Colon (tissue), 2 donors: ENCODE measurements around the gene MT1X.

Experiments
- FAIRE-seq: peaks from 2 replicates; lab custom pipeline; 2012; peaks lifted over from hg19 to GRCh38; lab: Jason Lieb, UNC
- donor health status: control.
- donor health status: control.

MT1X gene

DNA sequence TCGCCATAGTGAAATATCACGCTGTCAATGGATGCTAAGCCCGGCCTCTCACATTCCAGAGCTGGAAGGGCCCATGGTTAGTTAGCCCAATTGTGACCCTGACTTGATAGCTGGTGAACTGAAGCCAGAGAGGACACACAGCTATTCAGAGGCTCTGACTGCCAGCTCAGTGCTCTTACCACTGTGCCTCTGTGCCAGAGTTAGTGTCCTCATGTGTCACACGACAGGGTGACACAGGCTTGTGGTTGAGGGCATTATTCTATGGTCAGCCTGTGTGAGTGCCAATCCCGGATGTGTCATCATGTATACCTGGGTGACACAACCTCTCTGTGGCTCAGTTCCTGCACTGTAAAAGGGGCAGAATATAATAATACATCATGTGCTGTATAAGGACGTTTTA is 2.5 kb upstream of the MT1X start:
- FAIRE-seq = no peak

- no peak for FAIRE-seq
Observed at GRCh38 chr16:56682703-56683397, 580 bp downstream of the MT1X start.

GRCh38 chr16:56683424-56684172 is 1.3 kb downstream of the MT1X start:
- FAIRE-seq = no peak

DNA sequence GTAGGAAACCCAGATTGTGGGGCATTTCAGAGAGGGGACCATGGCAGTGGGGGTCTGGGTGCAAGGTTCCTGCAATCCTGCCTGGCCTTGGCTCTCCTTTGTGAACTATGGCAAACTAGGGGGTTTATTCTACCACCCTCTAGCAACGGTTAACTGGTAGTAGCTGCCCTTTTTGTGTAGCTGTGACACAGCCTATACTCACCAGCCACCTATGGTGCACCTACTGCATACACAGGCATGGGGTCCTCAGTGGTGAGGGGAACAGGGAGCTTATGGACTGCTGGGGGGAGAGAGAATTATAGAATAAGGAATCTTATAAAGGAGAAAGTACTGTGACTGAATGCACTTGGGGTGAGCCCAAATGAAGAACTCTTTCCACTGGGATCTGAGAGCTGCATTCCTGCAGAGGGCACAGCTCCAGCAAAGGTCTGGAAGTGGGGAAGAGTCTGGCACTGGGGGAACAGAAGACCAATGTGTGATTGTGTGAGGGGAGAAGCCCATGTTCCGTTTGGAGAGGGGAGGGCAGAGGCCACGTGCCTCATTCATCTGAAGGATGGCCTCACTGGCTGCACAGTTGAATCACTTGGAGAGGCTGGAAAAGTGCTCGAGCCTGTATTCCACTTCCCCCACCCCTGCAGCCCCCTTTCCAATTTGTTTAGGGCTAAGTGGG is 2.1 kb downstream of the MT1X start:
- FAIRE-seq = no peak

GRCh38 chr16:56684926-56685590 is 2.8 kb downstream of the MT1X start:
- FAIRE-seq = no peak

GRCh38 chr16:56686758-56687157 is 4.5 kb downstream of the MT1X start:
- no peak for FAIRE-seq

GRCh38 chr16:56688762-56689161 is 6.5 kb downstream of the MT1X start:
- no peak for FAIRE-seq

- no peak for FAIRE-seq
Observed at GRCh38 chr16:56689171-56689570, 6.9 kb downstream of the MT1X start.

DNA sequence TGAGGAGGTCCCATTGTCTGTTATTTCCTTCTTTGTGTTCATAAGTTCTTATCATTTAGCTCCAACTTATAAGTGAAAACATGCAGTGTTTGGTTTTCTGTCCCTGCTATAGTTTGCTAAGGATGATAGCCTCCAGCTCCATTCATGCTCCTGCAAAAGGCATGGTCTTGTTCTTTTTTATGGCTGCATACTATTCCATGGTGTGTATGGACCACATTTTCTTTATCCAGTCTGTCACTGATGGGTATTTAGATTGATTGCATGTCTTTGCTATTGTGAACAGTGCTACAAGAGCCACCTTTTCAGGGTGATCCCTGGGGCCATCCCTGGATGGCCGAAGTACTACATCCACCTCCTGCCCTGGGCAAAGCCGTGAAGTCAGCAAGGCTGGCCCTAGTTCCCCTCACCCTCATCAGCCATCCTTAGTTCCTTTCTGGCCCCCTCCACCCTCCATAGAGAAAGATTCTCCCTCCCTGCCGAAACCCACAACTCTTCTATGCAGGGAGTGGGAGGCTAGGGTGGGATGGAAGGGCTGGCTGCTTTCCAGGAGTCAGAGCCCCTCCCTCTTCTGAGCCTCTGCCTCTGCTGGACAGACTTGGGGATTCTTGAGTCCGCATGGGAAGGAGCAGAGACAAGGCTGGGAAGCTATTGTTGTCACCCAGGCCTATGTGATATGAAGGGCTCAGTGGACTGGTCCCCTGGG is 8.3 kb downstream of the MT1X start:
- FAIRE-seq = no peak

DNA sequence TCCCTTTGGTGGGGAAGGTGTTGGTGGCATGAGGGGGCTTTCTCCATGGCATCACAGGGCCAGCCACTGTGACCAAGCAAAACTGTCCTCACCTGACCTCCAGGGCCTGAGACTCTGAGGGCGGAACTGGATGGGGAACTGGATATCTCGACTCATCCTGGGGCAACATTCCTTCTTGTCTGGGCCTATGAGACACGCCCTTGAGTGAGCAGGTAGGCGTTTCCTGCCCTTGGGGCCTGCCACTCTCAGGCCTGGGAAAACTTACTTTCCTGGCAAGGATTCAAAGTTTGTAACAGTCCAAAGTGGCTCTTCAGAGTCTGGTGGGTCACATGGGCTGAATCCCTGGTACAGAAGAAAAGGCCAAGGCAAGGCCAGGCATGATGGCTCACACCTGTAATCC is 9.6 kb downstream of the MT1X start:
- no peak for FAIRE-seq

- FAIRE-seq = no peak
Observed at GRCh38 chr16:56695246-56695645, 13.0 kb downstream of the MT1X start.

GRCh38 chr16:56697456-56698155 is 15.3 kb downstream of the MT1X start:
- no peak for FAIRE-seq

DNA sequence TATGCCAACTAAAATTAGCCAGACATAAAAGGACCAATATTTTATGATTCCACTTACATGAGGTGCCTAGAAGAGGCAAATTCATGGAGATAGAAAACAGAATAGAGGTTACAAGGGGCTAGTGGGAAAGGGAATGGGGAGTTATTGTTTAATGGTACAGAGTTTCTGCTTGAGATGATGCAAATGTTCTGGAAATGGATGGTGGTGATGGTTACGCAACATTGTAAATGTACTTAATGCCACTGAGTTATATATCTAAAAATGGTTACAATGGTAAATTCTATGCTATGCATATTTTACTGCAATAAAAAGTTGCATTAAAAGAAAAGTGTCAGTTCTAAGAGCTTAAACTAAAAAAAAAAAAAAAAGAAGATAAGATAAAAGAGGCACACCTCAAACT is 17.9 kb downstream of the MT1X start:
- FAIRE-seq = no peak

GRCh38 chr16:56700631-56701030 is 18.4 kb downstream of the MT1X start:
- no peak for FAIRE-seq

DNA sequence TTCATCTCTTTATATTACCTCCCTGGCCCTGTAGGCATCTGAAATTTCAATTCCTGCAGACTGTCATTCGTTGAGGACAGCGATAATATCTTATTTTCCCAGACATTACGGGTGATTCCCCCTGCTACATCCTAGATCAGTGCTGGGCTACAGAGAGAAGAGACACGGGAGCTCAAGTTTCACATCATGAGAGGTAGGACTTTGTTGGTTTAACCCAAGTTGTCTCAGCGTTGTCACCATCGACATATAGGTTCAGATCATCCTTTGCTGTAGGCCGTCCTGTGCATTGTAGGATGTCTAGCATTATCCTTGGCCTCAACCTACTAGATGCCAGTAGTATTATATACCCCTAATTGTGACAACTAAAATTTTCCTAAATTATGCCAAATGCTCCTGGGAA is 19.3 kb downstream of the MT1X start:
- FAIRE-seq = no peak

GRCh38 chr16:56702836-56703235 is 20.6 kb downstream of the MT1X start:
- no peak for FAIRE-seq

GRCh38 chr16:56708525-56709442 is 26.5 kb downstream of the MT1X start:
- no peak for FAIRE-seq

- FAIRE-seq = no peak
Observed at GRCh38 chr16:56709443-56710040, 27.3 kb downstream of the MT1X start.

GRCh38 chr16:56710181-56710737 is 28.0 kb downstream of the MT1X start:
- FAIRE-seq = no peak

DNA sequence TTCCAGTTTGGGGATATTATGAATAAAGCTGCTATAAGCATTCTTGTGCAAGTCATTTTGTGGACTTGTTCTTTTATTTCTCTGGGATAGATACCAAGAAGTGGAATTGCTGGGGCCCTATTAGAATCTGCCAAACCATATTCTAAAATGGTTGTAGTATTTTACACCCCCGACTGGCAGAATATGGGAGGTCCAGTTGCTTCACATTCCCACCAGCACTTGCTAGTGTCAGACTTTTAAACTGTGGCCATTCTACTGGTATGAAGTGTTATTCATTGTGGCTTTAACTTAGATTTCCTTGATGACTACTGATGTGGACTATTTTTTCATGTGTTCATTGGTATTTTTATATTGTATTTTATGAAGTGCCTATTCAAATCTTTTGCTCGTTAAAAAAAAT is 29.6 kb downstream of the MT1X start:
- no peak for FAIRE-seq
